GM10266 (cell line): ENCODE results near the gene TBC1D16.

ENCODE experiments used
- DNase-seq: peaks from one replicate; pipeline ENCODE4 v3.0.0; 2012; ENCODE audit errors: extremely low spot score
- CTCF ChIP-seq: IDR thresholded peaks from 2 replicates; pipeline ENCODE4 v1.5.1; 2012; ENCODE audit warnings: mild to moderate bottlenecking, low read depth; ENCODE audit not compliant: control insufficient read depth, insufficient read depth; ENCODE audit errors: missing control alignments

Gene TBC1D16

GRCh38 chr17:80029258-80029974 is 6.3 kb downstream of the TBC1D16 start:
- no peak for TF ChIP-seq CTCF
- DNase-seq: no peak

GRCh38 chr17:80028030-80028429 is 7.6 kb downstream of the TBC1D16 start:
- no peak for TF ChIP-seq CTCF

DNA sequence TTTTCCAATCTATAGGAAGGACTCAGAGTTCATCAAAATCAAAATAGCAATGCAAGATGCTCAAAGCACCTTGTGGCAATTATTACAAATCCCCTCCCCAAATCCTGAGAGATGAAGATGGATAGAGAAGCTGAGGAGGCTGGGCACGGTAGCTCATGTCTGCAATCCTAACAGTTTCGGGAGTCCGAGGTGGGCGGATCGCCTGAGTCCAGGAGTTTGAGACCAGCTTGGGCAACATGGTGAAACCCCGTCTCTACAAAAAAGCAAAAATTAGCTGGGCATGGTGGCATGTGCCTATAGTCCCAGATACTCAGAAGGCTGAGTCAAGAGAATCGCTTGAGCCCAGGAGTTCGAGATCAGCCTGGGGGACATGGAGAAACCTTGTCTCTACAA is 8.6 kb downstream of the TBC1D16 start:
- DNase-seq: no peak
- no peak for TF ChIP-seq CTCF

More at GRCh38 chr17:80028030-80028429, 7.6 kb downstream of the TBC1D16 start:
- DNase-seq: no peak

DNA sequence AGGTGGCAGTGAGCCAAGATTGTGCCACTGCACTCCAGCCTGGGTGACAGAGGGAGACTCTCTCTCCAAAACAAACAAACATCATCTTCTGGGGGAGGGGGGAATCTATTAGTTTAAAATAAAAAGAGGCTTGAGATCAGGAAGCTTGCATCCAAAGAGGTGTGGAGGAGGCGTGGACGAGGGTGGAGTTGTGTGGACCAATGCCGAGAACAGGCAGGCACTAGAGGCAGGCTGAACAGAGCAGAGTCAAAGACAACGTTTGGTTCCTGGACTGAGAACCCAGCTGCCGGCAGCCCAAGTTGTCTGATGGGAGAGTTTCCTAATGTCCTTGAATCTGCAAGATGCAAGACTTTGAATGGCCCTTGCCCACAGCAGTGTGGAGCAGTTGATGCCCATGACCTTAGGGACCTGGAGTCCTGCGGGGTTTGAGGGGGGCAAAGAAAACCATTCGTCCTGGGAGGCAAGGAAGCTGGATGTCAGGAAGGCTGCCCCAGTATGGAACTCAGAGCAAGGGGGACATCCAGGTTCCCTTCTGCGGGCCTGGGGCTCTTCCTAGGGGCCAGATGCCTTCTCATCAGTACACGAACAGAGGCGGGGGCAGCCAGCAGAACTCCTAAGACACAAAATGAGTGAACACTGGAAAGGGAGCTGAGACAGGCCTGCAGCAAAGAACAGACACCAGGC is 9.2 kb downstream of the TBC1D16 start:
- no peak for TF ChIP-seq CTCF
- DNase-seq: no peak

DNA sequence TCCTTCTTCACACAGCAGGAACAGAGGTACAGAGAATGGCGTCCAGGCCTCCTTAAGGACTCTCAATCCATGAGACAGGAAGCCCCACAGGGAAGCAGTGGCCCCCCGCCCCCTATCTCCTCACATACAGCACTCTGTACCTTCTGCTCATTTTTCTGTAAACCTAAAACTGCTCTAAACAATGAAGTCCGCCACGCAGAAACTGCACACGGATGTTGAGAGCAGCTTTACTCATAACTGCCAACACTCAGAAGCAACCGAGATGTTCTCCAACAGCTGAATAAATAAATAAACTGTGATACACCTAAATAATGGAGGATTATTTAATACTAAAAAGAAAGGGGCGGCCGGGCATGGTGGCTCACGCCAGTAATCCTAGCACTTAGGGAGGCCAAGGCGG is 9.9 kb downstream of the TBC1D16 start:
- no peak for DNase-seq
- no peak for TF ChIP-seq CTCF

- DNase-seq: no peak
- TF ChIP-seq CTCF: no peak
Observed at GRCh38 chr17:80025140-80025539, 10.5 kb downstream of the TBC1D16 start.
